ENCODE measurements around the gene SRSF2. TPM values are rescaled to one million over a fixed set of nuclear protein-coding genes. Genes with fewer than 3 reads are reported as not detected.

SRSF2 gene
- total and polyA plus RNA-seq, 2 experiments from 2014 or later = 123 to 165 TPM

- H3K4me1 ChIP-seq (ENCODE audit: insufficient read depth) = peaks cover 12% of the 10 kb centered on the region
- H3K9me2 ChIP-seq (ENCODE audit: insufficient read depth) = no peaks in the 10 kb centered on the region
- no peak overlapping the region for H3K4me3 ChIP-seq
- DNase-seq = no peak
- TF ChIP-seq EZH2phosphoT487 (IDR thresholded peaks at IDR 0.05; ENCODE audit: insufficient read depth, low read depth) = no peak
- TF ChIP-seq EZH2 (IDR thresholded peaks at IDR 0.05; ENCODE audit: insufficient read depth, poor library complexity, severe bottlenecking) = no peak
- H3K9ac ChIP-seq = no peak overlapping the region
- H3F3A ChIP-seq (ENCODE audit: insufficient read depth) = peaks cover 22% of the 10 kb centered on the region
- no peak overlapping the region for H3K27ac ChIP-seq
- H3K4me2 ChIP-seq (ENCODE audit: unreplicated experiment) = no peak overlapping the region
- WGBS, 2 experiments (ENCODE audit: low coverage in 1 of 2, low lambda C conversion rate in 2 of 2, missing lambda C conversion rate in 2 of 2) = 86 to 89% methylated on average over 10 of the region's 10 CpGs
- H3K9me3 ChIP-seq (ENCODE audit: low read depth) = no peaks in the 10 kb centered on the region
- H4K20me1 ChIP-seq (ENCODE audit: insufficient read depth) = no peaks in the 10 kb centered on the region
- in situ Hi-C loops (cut with MboI) = no loop called here
- no peaks in the 10 kb centered on the region for H3K79me2 ChIP-seq (ENCODE audit: insufficient read depth)
- no peaks in the 10 kb centered on the region for H3K27me3 ChIP-seq (replicated peaks; ENCODE audit: insufficient read depth)
- peaks cover 21% of the 10 kb centered on the region for H3K36me3 ChIP-seq (ENCODE audit: low read depth)
- H2AFZ ChIP-seq = no peak overlapping the region
Observed at GRCh38 chr17:76775021-76775600, 38.0 kb upstream of the SRSF2 start.

GRCh38 chr17:76772842-76773525 lies 35.9 kb upstream of the SRSF2 start:
- in situ Hi-C loops (cut with MboI) = no loop called here

GRCh38 chr17:76758570-76758969 lies 21.4 kb upstream of the SRSF2 start:
- in situ Hi-C loops (cut with MboI) = no loop called here
- TF ChIP-seq EZH2 (IDR thresholded peaks at IDR 0.05; ENCODE audit: insufficient read depth, poor library complexity, severe bottlenecking) = no peak
- no peak for TF ChIP-seq EZH2phosphoT487 (IDR thresholded peaks at IDR 0.05; ENCODE audit: insufficient read depth, low read depth)
- WGBS, 2 experiments (ENCODE audit: low coverage in 1 of 2, low lambda C conversion rate in 2 of 2, missing lambda C conversion rate in 2 of 2) = 98 to 99% methylated on average over 3 of the region's 3 CpGs
- Histone ChIP-seq H3K4me1 (ENCODE audit: insufficient read depth) (no peaks in the 10 kb centered on the region), H3F3A (ENCODE audit: insufficient read depth) (no peaks in the 10 kb centered on the region), H4K20me1 (ENCODE audit: insufficient read depth) (no peaks in the 10 kb centered on the region), H3K79me2 (ENCODE audit: insufficient read depth) (no peaks in the 10 kb centered on the region), H3K27me3 (replicated peaks; ENCODE audit: insufficient read depth) (no peaks in the 10 kb centered on the region), H2AFZ (no peak overlapping the region), H3K27ac (no peak overlapping the region), H3K9me3 (ENCODE audit: low read depth) (no peaks in the 10 kb centered on the region), H3K4me3 (no peak overlapping the region), H3K9me2 (ENCODE audit: insufficient read depth) (no peaks in the 10 kb centered on the region), H3K36me3 (ENCODE audit: low read depth) (0 out of 2 replicates have a peak, but pooled peaks cover 6% of the 10 kb centered on the region), H3K9ac (no peak overlapping the region), H3K4me2 (ENCODE audit: unreplicated experiment) (no peak overlapping the region)
- no peak for DNase-seq

More at GRCh38 chr17:76772842-76773525, 35.9 kb upstream of the SRSF2 start:
- Histone ChIP-seq H3K4me1 (ENCODE audit: insufficient read depth) (peaks cover 12% of the 10 kb centered on the region), H4K20me1 (ENCODE audit: insufficient read depth) (no peaks in the 10 kb centered on the region), H3K79me2 (ENCODE audit: insufficient read depth) (no peaks in the 10 kb centered on the region), H3K4me3 (peak overlapping the region; percentile 59), H3F3A (ENCODE audit: insufficient read depth) (peaks cover 22% of the 10 kb centered on the region), H3K9me3 (ENCODE audit: low read depth) (no peaks in the 10 kb centered on the region), H3K27me3 (replicated peaks; ENCODE audit: insufficient read depth) (no peaks in the 10 kb centered on the region), H3K9me2 (ENCODE audit: insufficient read depth) (no peaks in the 10 kb centered on the region), H3K27ac (peak overlapping the region; percentile 89), H2AFZ (peak overlapping the region; percentile 75), H3K36me3 (ENCODE audit: low read depth) (peaks cover 24% of the 10 kb centered on the region), H3K4me2 (ENCODE audit: unreplicated experiment) (peak overlapping the region; percentile 89), H3K9ac (peak overlapping the region; percentile 75)
- TF ChIP-seq EZH2phosphoT487 (IDR thresholded peaks at IDR 0.05; ENCODE audit: insufficient read depth, low read depth) = no peak
- TF ChIP-seq EZH2 (IDR thresholded peaks at IDR 0.05; ENCODE audit: insufficient read depth, poor library complexity, severe bottlenecking) = no peak
- 1 to 2% methylated on average over 6 of the region's 6 CpGs for WGBS, 2 experiments (ENCODE audit: low coverage in 1 of 2, low lambda C conversion rate in 2 of 2, missing lambda C conversion rate in 2 of 2)
- peak; percentile 96 for DNase-seq

GRCh38 chr17:76757256-76757655 lies 20.1 kb upstream of the SRSF2 start:
- no peak overlapping the region for H3K9ac ChIP-seq
- H3K4me2 ChIP-seq (ENCODE audit: unreplicated experiment) = no peak overlapping the region
- no peak overlapping the region for H2AFZ ChIP-seq
- no peaks in the 10 kb centered on the region for H3K27me3 ChIP-seq (replicated peaks; ENCODE audit: insufficient read depth)
- 0 out of 2 replicates have a peak, but pooled peaks cover 6% of the 10 kb centered on the region for H3K36me3 ChIP-seq (ENCODE audit: low read depth)
- in situ Hi-C loops (cut with MboI) = no loop called here
- 98 to 99% methylated on average over 5 of the region's 5 CpGs for WGBS, 2 experiments (ENCODE audit: low coverage in 1 of 2, low lambda C conversion rate in 2 of 2, missing lambda C conversion rate in 2 of 2)
- H3F3A ChIP-seq (ENCODE audit: insufficient read depth) = no peaks in the 10 kb centered on the region
- no peaks in the 10 kb centered on the region for H4K20me1 ChIP-seq (ENCODE audit: insufficient read depth)
- H3K4me1 ChIP-seq (ENCODE audit: insufficient read depth) = no peaks in the 10 kb centered on the region
- H3K79me2 ChIP-seq (ENCODE audit: insufficient read depth) = no peaks in the 10 kb centered on the region
- H3K4me3 ChIP-seq = no peak overlapping the region
- no peaks in the 10 kb centered on the region for H3K9me2 ChIP-seq (ENCODE audit: insufficient read depth)
- no peaks in the 10 kb centered on the region for H3K9me3 ChIP-seq (ENCODE audit: low read depth)
- no peak for TF ChIP-seq EZH2phosphoT487 (IDR thresholded peaks at IDR 0.05; ENCODE audit: insufficient read depth, low read depth)
- TF ChIP-seq EZH2 (IDR thresholded peaks at IDR 0.05; ENCODE audit: insufficient read depth, poor library complexity, severe bottlenecking) = no peak
- no peak overlapping the region for H3K27ac ChIP-seq
- DNase-seq = no peak
